Uterus (tissue), 2 donors: Measurements from ENCODE around the gene ZNF652.

Experiments used
- CTCF ChIP-seq, 4 experiments: fragments of 200-600 bp in 2 of 4; fragments of 450-650 bp in 2 of 4; sonication (generic) in 2 of 4; IDR thresholded peaks; one replicate each; pipeline ENCODE4 v1.5.1; 2016 to 2019; ENCODE audit warnings: antibody characterized with exemption in 4 of 4, mild to moderate bottlenecking in 2 of 4, moderate library complexity in 1 of 4
- POLR2A ChIP-seq, 2 donors: fragments of 450-650 bp; IDR thresholded peaks; one replicate each; pipeline ENCODE4 v1.6.1; 2016; ENCODE audit warnings: antibody characterized with exemption in 2 of 2, mild to moderate bottlenecking in 1 of 2, moderate library complexity in 1 of 2

- TF ChIP-seq CTCF (IDR thresholded peaks at IDR 0.05): no peak
- TF ChIP-seq POLR2A (IDR thresholded peaks at IDR 0.05): no peak
Measured at GRCh38 chr17:49399995-49400394, 37.9 kb upstream of the ZNF652 start.
